Adrenal gland (tissue), 5 donors: ENCODE measurements around the gene PCYOX1L.

ENCODE experiments used
- POLR2A ChIP-seq, 2 donors: fragments of 450-650 bp; IDR thresholded peaks; one replicate each; pipeline ENCODE4 v1.6.1; 2017; ENCODE audit warnings: antibody characterized with exemption in 2 of 2, mild to moderate bottlenecking in 2 of 2, moderate library complexity in 1 of 2
- TF ChIP-seq, protein P1 (sequence below), 6 experiments: fragments of 450-650 bp in 4 of 6; fragments of 200-600 bp in 2 of 6; sonication (generic) in 1 of 6; IDR thresholded peaks; 1 replicate in 5 of 6; 2 replicates in 1 of 6; pipeline versions ENCODE4 v1.5.1 to v1.8.0; 2016 to 2021; ENCODE audit warnings: antibody characterized with exemption in 6 of 6, mild to moderate bottlenecking in 2 of 6, moderate library complexity in 1 of 6
- donor health status: DM: no; HTN: no; CAD: no.

DNA sequence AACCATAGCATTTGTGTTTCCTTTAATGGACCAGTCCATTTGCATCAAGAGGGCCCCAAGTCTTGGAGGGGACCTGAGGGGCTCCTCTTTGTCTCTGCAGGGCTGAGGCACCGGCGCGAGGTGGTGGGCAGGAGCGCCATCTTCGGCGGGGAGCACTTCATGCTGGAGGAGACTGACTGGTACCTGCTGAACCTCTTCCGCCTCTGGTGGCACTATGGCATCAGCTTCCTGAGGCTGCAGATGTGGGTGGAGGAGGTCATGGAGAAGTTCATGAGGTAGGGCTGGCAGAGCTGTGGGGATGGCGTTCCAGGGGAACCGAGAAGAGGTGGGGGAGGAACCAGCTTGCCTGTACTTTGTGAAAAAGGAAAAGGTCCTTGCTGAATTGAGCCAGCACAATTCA lies 6.1 kb downstream of the PCYOX1L start:
- TF ChIP-seq, protein P1, sequence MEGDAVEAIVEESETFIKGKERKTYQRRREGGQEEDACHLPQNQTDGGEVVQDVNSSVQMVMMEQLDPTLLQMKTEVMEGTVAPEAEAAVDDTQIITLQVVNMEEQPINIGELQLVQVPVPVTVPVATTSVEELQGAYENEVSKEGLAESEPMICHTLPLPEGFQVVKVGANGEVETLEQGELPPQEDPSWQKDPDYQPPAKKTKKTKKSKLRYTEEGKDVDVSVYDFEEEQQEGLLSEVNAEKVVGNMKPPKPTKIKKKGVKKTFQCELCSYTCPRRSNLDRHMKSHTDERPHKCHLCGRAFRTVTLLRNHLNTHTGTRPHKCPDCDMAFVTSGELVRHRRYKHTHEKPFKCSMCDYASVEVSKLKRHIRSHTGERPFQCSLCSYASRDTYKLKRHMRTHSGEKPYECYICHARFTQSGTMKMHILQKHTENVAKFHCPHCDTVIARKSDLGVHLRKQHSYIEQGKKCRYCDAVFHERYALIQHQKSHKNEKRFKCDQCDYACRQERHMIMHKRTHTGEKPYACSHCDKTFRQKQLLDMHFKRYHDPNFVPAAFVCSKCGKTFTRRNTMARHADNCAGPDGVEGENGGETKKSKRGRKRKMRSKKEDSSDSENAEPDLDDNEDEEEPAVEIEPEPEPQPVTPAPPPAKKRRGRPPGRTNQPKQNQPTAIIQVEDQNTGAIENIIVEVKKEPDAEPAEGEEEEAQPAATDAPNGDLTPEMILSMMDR (IDR thresholded peaks at IDR 0.05), result no peak
- TF ChIP-seq POLR2A (IDR thresholded peaks at IDR 0.05), result no peak
